SU-DHL-6 (cell line): ENCODE results near the gene DNASE1L2.

ENCODE experiments used
- H2AFZ ChIP-seq: fragments of 200-600 bp; sonication (generic); 2 replicates; pipeline ENCODE4 v1.6.1; 2014; ENCODE audit warnings: low read depth, mild to moderate bottlenecking, moderate library complexity, mixed read lengths, antibody characterized with exemption, low read length; ENCODE audit not compliant: severe bottlenecking
- H3F3A ChIP-seq: fragments of 200-600 bp; shearing (Covaris generic); 2 replicates; pipeline ENCODE4 v1.6.0; 2016; ENCODE audit warnings: antibody characterized with exemption, mild to moderate bottlenecking; ENCODE audit not compliant: insufficient read depth
- H3K27ac ChIP-seq: fragments of 200-600 bp; sonication (generic); 2 replicates; pipeline ENCODE4 v1.5.1; 2016; ENCODE audit warnings: low read depth, mild to moderate bottlenecking, low read length, moderate library complexity, mixed read lengths
- H3K27me3 ChIP-seq: fragments of 200-600 bp; sonication (generic), shearing (Covaris generic); 2 replicates; pipeline ENCODE4 v1.6.0; 2014; ENCODE audit warnings: mild to moderate bottlenecking, low read length
- H3K36me3 ChIP-seq: fragments of 200-600 bp; sonication (generic); 2 replicates; pipeline ENCODE4 v1.6.1; 2014; ENCODE audit warnings: mild to moderate bottlenecking, low read length, mixed read lengths
- H3K4me2 ChIP-seq: fragments of 300-600, 200-600 bp; shearing (Covaris generic), sonication (generic); 2 replicates; pipeline ENCODE4 v1.6.0; 2014; ENCODE audit warnings: low read length, low read depth, mild to moderate bottlenecking; ENCODE audit not compliant: poor library complexity, severe bottlenecking
- H3K4me3 ChIP-seq: fragments of 200-600 bp; sonication (generic); 2 replicates; pipeline ENCODE4 v1.5.1; 2014; ENCODE audit warnings: antibody characterized with exemption, low read length, mild to moderate bottlenecking, mixed read lengths; ENCODE audit not compliant: insufficient read depth, poor library complexity, severe bottlenecking
- H3K79me2 ChIP-seq: fragments of 200-600 bp; sonication (generic); 2 replicates; pipeline ENCODE4 v1.6.1; 2014; ENCODE audit warnings: mild to moderate bottlenecking, low read length, moderate library complexity; ENCODE audit not compliant: insufficient read depth
- H3K9ac ChIP-seq: fragments of 200-600 bp; sonication (generic); 2 replicates; pipeline ENCODE4 v1.7.0; 2014; ENCODE audit warnings: mild to moderate bottlenecking, low read length
- H3K9me2 ChIP-seq: fragments of 200-600 bp; sonication (generic); replicated peaks from 2 replicates; pipeline ENCODE4 v1.6.1; 2014; ENCODE audit warnings: low read length; ENCODE audit not compliant: insufficient read depth
- H3K9me3 ChIP-seq: fragments of 200-600 bp; sonication (generic); 2 replicates; pipeline ENCODE4 v1.6.1; 2014; ENCODE audit warnings: low read length, mixed read lengths; ENCODE audit not compliant: insufficient read depth
- H4K20me1 ChIP-seq: fragments of 200-600 bp; sonication (generic); 2 replicates; pipeline ENCODE4 v1.6.1; 2014; ENCODE audit warnings: low read depth, mild to moderate bottlenecking, antibody characterized with exemption, low read length, moderate library complexity, mixed read lengths
- CTCF ChIP-seq: fragments of 200-600 bp; sonication (generic); IDR thresholded peaks from one replicate; pipeline ENCODE4 v1.5.1; 2017; ENCODE audit warnings: antibody characterized with exemption, mild to moderate bottlenecking, low read length, moderate library complexity; ENCODE audit not compliant: insufficient read depth, poor library complexity, severe bottlenecking
- EZH2phosphoT487 ChIP-seq: fragments of 200-600 bp; sonication (generic), shearing (Covaris generic); conservative IDR thresholded peaks from 2 replicates; pipeline ENCODE4 v1.6.1; 2018; ENCODE audit warnings: mild to moderate bottlenecking, antibody characterized with exemption, low read length, moderate library complexity, mixed read lengths

Gene DNASE1L2

GRCh38 chr16:2284001-2284770, 47.9 kb downstream of the DNASE1L2 start:
- no peaks in the 10 kb centered on the region for H3K79me2 ChIP-seq
- no peaks in the 10 kb centered on the region for H3K27me3 ChIP-seq
- no peaks in the 10 kb centered on the region for H3K36me3 ChIP-seq
- no peaks in the 10 kb centered on the region for H3K9me2 ChIP-seq
- no peaks in the 10 kb centered on the region for H3K9me3 ChIP-seq
- no peak overlapping the region for H3K27ac ChIP-seq
- TF ChIP-seq EZH2phosphoT487 = no peak
- no peak for TF ChIP-seq CTCF
- H3K9ac ChIP-seq = no peak overlapping the region
- no peaks in the 10 kb centered on the region for H4K20me1 ChIP-seq
- H2AFZ ChIP-seq = no peak overlapping the region
- H3F3A ChIP-seq = no peaks in the 10 kb centered on the region
- H3K4me3 ChIP-seq = no peak overlapping the region
- no peak overlapping the region for H3K4me2 ChIP-seq

- H3K27ac ChIP-seq = no peak overlapping the region
- H4K20me1 ChIP-seq = no peaks in the 10 kb centered on the region
- H3K9me2 ChIP-seq = no peaks in the 10 kb centered on the region
- H3K36me3 ChIP-seq = no peaks in the 10 kb centered on the region
- no peaks in the 10 kb centered on the region for H3K27me3 ChIP-seq
- H3K9ac ChIP-seq = no peak overlapping the region
- no peaks in the 10 kb centered on the region for H3F3A ChIP-seq
- H2AFZ ChIP-seq = no peak overlapping the region
- TF ChIP-seq CTCF (no peak), EZH2phosphoT487 (no peak)
- no peaks in the 10 kb centered on the region for H3K79me2 ChIP-seq
- no peaks in the 10 kb centered on the region for H3K9me3 ChIP-seq
- H3K4me3 ChIP-seq = no peak overlapping the region
- no peak overlapping the region for H3K4me2 ChIP-seq
Measured at GRCh38 chr16:2284797-2285576, 48.7 kb downstream of the DNASE1L2 start.

GRCh38 chr16:2285731-2286191, 49.5 kb downstream of the DNASE1L2 start:
- TF ChIP-seq CTCF = no peak
- no peak for TF ChIP-seq EZH2phosphoT487
- Histone ChIP-seq H3K36me3 (no peaks in the 10 kb centered on the region), H3K4me3 (no peak overlapping the region), H3K79me2 (no peaks in the 10 kb centered on the region), H3K9ac (no peak overlapping the region), H3K4me2 (no peak overlapping the region), H3K27me3 (no peaks in the 10 kb centered on the region), H3K9me3 (no peaks in the 10 kb centered on the region), H4K20me1 (no peaks in the 10 kb centered on the region), H3F3A (no peaks in the 10 kb centered on the region), H2AFZ (no peak overlapping the region), H3K9me2 (no peaks in the 10 kb centered on the region), H3K27ac (no peak overlapping the region)
